Activated T-cell treated with anti-CD3 and anti-CD28 coated beads, Interleukin-2, amount 50 U/mL, for 48 hours (primary cell): ENCODE results near the gene CCNJL.

Experiments used
- DNase-seq, 2 experiments: peaks; one replicate each; pipeline ENCODE4 v3.0.0-alpha.2; 2020

The CCNJL gene

GRCh38 chr5:160330212-160330611 lies 17.8 kb upstream of the CCNJL start:
- peak in 1 of 2 experiments; percentile 30 for DNase-seq

- DNase-seq: no peak
Observed at GRCh38 chr5:160327818-160328217, 15.5 kb upstream of the CCNJL start.

GRCh38 chr5:160326981-160327380 lies 14.6 kb upstream of the CCNJL start:
- no peak for DNase-seq

GRCh38 chr5:160325716-160326115 lies 13.4 kb upstream of the CCNJL start:
- no peak for DNase-seq

- DNase-seq: no peak
Observed at GRCh38 chr5:160324886-160325285, 12.5 kb upstream of the CCNJL start.

GRCh38 chr5:160318409-160318808 lies 6.0 kb upstream of the CCNJL start:
- no peak for DNase-seq

GRCh38 chr5:160317434-160317833 lies 5.1 kb upstream of the CCNJL start:
- DNase-seq: no peak

GRCh38 chr5:160315968-160316367 lies 3.6 kb upstream of the CCNJL start:
- DNase-seq: no peak

- DNase-seq: no peak
Observed at GRCh38 chr5:160312960-160313727, 780 bp upstream of the CCNJL start.

GRCh38 chr5:160311491-160312133 lies 752 bp downstream of the CCNJL start:
- DNase-seq: no peak

- DNase-seq: no peak
Observed at GRCh38 chr5:160310552-160311295, 1.6 kb downstream of the CCNJL start.

- DNase-seq: no peak
Observed at GRCh38 chr5:160310140-160310539, 2.2 kb downstream of the CCNJL start.

- no peak for DNase-seq
Observed at GRCh38 chr5:160306696-160307095, 5.7 kb downstream of the CCNJL start.

- no peak for DNase-seq
Observed at GRCh38 chr5:160305319-160305718, 7.0 kb downstream of the CCNJL start.

- no peak for DNase-seq
Observed at GRCh38 chr5:160303690-160304089, 8.7 kb downstream of the CCNJL start.

GRCh38 chr5:160298189-160298588 lies 14.2 kb downstream of the CCNJL start:
- no peak for DNase-seq

- no peak for DNase-seq
Observed at GRCh38 chr5:160297776-160298175, 14.6 kb downstream of the CCNJL start.

GRCh38 chr5:160297004-160297403 lies 15.4 kb downstream of the CCNJL start:
- DNase-seq: no peak

GRCh38 chr5:160296496-160296895 lies 15.9 kb downstream of the CCNJL start:
- no peak for DNase-seq

- DNase-seq: no peak
Observed at GRCh38 chr5:160293901-160294561, 18.3 kb downstream of the CCNJL start.

GRCh38 chr5:160293386-160293785 lies 19.0 kb downstream of the CCNJL start:
- no peak for DNase-seq

- DNase-seq: no peak
Observed at GRCh38 chr5:160291467-160291866, 20.9 kb downstream of the CCNJL start.

- no peak for DNase-seq
Observed at GRCh38 chr5:160290751-160291150, 21.6 kb downstream of the CCNJL start.
